Jurkat, Clone E6-1 (cell line): ENCODE measurements around the gene RAB15.

Experiments used
- DNase-seq: peaks from one replicate; pipeline ENCODE4 v3.0.0-alpha.2; 2011; ENCODE audit warnings: low read depth, low spot score
- H3K4me3 ChIP-seq: 2 replicates; pipeline ENCODE4 v1.5.1; 2011; ENCODE audit warnings: mild to moderate bottlenecking, low read length, control low read depth, moderate library complexity

Gene RAB15

GRCh38 chr14:64992328-64992885 is 20.3 kb upstream of the RAB15 start:
- no peak for DNase-seq
- no peak overlapping the region for H3K4me3 ChIP-seq

- H3K4me3 ChIP-seq = no peak overlapping the region
- no peak for DNase-seq
Measured at GRCh38 chr14:64990939-64991338, 18.8 kb upstream of the RAB15 start.

- peak; percentile 96 for DNase-seq
- H3K4me3 ChIP-seq = peak overlapping the region; percentile 26
Measured at GRCh38 chr14:64990296-64990695, 18.2 kb upstream of the RAB15 start.

- DNase-seq = no peak
Measured at GRCh38 chr14:64987438-64987767, 15.3 kb upstream of the RAB15 start.

DNA sequence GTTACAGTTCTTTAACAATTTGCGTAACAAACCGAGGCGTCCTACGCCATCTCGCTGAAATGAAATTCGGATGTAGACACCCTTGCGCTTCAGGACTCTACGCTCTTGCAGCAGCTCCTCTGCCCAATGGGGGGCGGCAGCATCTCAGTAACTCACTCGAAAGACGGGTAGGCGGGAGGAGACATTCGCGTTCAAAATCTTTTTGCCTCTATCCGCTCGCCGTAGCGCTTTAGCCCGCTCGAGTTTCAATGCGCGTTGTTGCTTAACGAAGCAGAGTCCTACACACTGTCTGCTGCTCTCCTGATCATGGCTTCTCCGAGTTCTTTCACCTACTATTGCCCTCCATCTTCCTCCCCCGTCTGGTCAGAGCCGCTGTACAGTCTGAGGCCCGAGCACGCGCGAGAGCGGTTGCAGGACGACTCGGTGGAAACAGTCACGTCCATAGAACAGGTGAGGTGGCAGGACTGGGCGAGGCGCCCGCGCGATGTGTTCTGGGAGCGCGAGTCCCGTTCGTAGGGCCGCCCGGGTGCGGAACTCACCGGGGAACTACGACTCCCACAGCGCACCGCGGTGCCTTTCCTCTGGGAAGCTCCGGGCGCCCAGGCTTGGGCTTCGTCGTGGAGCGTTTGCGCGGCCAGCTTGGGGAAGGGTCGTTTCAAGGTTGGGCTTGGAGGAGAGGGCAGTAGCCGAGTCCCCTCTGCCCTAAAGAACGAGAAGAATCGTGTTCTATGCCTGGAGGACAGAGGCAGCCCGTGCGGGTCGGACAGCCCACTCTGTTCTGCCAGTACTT is 14.7 kb upstream of the RAB15 start, which contains the start of gene FNTB:
Gene FNTB (plus strand): TSS at position 248 of the 790 bp plus-strand sequence. CDS start 59 bp downstream, at position 307.
- H3K4me3 ChIP-seq = peak within 1 kb of the TSS; percentile 93
- DNase-seq = peak; percentile 96

More at GRCh38 chr14:64987438-64987767, 15.3 kb upstream of the RAB15 start:
- H3K4me3 ChIP-seq = peak overlapping the region; percentile 93

DNA sequence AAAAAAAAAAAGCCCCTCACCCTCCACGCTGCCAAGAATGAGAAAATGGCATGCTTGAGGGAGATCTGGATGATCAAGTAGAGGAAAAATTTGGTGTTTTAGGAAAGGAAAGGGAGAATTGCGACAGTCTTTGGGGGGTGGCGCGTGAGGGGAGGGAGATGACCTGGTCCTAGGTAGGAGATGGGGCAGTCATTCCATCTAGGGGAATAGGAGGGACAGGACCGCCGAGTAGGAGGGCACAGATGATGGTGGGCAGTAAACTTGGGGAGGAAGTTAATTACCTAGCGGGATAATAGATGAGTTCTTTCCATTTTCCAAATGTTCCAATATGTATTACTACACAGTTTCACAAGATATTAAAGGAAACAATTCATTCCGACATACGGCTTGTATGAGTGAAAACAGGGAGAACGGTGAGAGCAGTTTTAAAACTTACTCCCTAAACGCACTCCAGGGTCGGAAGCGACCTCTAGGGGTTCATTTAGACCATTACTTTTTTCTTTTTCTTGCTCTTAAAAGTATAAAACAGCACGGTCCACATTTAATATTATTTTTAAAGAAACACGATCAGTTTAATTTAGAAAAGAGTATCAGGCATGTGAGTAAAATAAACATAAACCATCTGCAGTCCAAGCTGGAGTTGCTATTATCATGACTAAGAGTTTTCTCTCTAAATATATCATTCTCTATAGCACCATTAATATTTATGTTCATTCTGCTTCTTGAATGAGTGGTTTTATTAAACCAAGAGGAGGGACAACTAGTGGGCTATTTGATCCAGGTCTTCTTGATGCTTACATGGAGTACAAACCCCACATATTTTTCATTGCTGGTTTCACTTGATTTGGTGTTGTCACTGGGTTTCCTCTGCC is 11.5 kb upstream of the RAB15 start:
- H3K4me3 ChIP-seq = peak overlapping the region; percentile 25

GRCh38 chr14:64979336-64980074 is 7.4 kb upstream of the RAB15 start:
- no peak overlapping the region for H3K4me3 ChIP-seq
- no peak for DNase-seq

More for the DNA sequence above, 11.5 kb upstream of the RAB15 start:
- DNase-seq = peak; percentile 63

DNA sequence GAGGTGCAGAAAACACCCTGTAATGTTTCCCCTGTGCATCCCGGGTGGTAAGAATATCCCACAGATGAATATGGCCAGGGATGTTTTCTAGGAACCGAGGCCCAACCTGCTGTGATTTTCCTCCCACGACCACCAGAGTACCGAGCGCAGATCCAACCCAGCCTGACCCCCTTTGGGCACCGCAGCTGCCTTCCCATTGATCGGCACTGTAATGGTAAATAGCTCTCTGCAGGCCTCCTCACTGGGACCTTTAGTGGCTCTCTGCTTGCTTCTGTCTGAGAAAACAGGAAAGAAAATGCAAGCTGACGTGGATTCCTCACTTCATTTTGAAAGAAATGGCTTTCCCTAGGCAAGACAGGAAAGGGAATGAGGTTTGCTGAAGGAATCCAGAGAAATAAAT is 2.4 kb upstream of the RAB15 start:
- no peak for DNase-seq
- no peak overlapping the region for H3K4me3 ChIP-seq

DNA sequence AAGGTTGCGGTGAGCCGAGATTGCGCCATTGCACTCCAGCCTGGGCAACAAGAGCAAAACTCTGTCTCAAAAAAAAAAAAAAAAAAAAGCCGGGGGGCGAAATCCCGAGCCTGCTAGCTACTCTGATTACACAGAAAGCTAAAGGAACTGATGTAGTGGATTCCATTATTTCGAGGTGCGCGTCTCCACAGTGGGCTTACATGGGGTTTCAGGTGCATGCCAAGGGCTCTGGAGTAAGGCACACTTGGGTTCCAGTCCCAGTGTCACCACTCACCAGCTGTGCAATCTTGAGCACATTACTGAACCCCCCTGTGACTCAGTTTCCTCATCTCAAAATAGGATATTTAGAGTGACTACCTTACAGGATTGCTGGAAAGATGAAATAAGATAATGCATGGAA is 1.7 kb upstream of the RAB15 start:
- H3K4me3 ChIP-seq = no peak overlapping the region
- no peak for DNase-seq

DNA sequence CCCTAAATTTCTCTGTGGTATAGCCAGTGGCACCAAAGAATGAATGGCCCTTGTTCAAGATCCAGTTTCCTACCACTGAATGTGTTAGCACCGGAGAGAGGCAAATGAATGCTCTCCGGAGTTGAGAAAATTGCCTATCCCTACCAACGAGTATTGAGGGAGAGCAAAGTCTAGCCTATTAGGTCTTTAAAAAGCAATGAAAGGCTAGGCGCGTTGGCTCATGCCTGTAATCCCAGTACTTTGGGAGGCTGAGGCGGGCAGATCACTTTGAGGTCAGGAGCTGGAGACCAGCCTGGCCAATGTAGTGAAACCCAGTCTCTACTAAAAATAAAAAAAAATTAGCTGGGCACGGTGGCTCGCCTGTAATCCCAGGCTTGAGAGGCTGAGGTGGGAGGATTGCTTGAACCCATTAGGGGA is 898 bp upstream of the RAB15 start:
- DNase-seq = no peak
- peak overlapping the region; percentile 69 for H3K4me3 ChIP-seq

DNA sequence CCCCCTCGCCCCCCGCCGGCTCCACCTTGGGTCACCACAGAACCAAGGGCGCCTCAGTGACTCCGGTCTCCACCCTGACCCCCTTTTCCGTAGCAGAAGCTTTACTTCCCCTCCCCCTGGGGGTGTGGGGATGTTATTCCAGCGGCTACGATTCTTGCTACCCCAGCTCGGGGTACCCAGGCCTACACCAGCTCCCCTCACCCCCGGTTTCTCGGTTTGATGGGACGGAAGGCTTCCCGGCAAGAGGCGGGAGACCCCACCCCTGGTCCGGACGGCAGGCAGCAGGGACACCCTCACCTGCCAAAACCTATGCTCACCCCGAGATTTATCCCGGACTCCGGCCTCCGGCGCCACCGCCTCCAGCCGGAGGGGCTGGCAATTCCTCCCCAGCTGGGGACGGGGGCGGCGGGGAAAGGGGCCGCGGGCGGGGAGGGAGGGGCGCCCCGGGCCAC is 619 bp downstream of the RAB15 start:
- DNase-seq = no peak

GRCh38 chr14:64970776-64971477 is 1.2 kb downstream of the RAB15 start:
- H3K4me3 ChIP-seq = peak overlapping the region; percentile 62
- no peak for DNase-seq

More for the DNA sequence above, 619 bp downstream of the RAB15 start:
- H3K4me3 ChIP-seq = peak overlapping the region; percentile 62

DNA sequence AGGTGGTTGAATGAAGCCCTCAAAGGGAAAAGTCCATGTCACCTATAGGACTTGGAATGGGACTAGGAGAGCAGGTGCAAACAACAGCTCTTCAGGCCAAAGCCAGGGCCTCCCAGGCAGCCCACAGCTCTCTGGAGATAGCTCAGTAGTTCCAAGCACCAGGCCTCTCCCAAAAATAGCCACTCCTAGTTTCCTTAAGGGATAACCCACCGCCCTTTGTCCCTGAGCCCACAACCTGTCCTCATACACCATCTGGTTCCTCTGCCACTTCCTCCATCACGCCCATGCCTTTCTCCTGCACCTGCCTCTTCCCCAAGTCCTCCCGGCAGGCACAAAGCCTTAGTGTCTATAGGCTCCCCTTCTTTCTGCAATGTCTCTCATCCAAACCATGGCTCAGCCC is 2.1 kb downstream of the RAB15 start:
- DNase-seq = no peak
- H3K4me3 ChIP-seq = no peak overlapping the region

GRCh38 chr14:64968651-64969050 is 3.5 kb downstream of the RAB15 start:
- DNase-seq = no peak
- no peak overlapping the region for H3K4me3 ChIP-seq

DNA sequence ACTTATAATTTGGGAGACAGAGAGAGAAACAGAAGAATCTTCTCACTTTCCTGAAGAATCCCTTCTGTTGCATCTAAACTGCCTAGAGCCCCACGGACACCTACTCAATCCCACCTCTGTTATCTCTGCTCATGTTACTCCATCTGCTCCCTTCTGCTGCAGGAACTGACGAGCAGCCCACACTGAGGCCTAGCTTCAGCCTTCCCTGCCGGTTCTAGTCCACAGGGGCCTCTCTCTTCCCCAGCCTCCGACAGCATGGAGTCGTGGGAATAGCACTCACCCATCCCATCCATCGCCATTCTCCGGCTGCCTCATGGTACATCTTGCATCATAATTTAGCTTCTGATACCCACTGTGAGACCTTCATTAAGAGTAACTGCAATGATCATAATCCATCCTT is 4.0 kb downstream of the RAB15 start:
- no peak for DNase-seq
- H3K4me3 ChIP-seq = no peak overlapping the region

DNA sequence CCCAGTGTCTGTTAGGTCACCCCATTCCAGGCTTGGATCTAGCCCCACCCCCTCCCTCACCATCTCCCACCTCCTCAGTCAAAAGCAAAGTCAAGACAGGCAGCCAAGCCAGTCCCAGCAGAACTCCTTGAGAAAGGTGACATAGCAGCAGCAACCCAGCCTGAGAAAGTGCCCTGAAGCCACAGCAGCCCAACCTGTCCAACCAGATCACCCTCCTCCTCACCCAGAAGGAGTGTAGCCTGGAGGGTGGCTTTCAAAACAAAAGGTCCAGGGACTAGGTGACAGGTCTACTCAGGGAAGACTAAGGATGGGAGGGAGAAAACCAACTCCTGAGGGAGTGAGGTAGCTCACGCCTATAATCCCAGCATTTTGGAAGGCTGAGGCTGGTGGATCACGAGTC is 5.2 kb downstream of the RAB15 start:
- H3K4me3 ChIP-seq = no peak overlapping the region
- no peak for DNase-seq

- no peak overlapping the region for H3K4me3 ChIP-seq
- no peak for DNase-seq
Measured at GRCh38 chr14:64965356-64966000, 6.7 kb downstream of the RAB15 start.

DNA sequence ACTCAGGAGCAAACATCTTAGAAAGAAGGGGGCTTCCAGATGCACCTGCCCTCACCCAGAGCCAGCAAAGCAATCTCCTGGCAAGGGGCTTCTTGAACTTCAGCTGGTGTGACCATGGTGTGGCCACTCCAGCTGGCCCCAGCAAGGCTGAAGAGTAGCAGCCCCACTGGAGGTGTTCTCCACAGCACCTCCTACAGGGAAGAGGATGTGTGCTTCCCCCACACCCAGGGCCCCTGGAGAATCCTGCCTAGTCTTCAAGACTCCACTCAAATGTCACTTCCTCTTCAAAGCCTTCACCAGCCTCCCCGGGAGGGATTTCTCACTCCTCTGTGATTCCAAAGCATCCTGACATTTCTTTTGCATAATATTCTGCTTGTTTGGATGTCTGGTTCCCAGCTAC is 8.5 kb downstream of the RAB15 start:
- no peak overlapping the region for H3K4me3 ChIP-seq
- DNase-seq = no peak
